Measurements from ENCODE around the gene OR7A17. TPM values are rescaled to one million over a fixed set of nuclear protein-coding genes. Genes with fewer than 3 reads are reported as not detected.

The OR7A17 gene
- total and polyA plus RNA-seq, 2 experiments from 2014 or later, result not detected

Small RNA genes within 50 kb of the gene (small RNA-seq; reads per million reads assigned to genes)
- not detected for gene OR7A18P (ENCODE audit: low replicate concordance)

Other genes starting within 250 kb of the OR7A17 start
- gene ADGRE3, start 211.3 kb downstream of the OR7A17 start, total RNA-seq (2014; rRNA removed; shearing (Covaris generic)), result not detected in 2 replicates
- not detected in 2 replicates for gene ADGRE3, start 211.3 kb downstream of the OR7A17 start, polyA plus RNA-seq (2016; fragmentation: Nextera tagmentation; extraction: Ambion mirVana)
- gene ZNF333, start 196.1 kb downstream of the OR7A17 start, total RNA-seq (2014; rRNA removed; shearing (Covaris generic)), result 9.1 and 21.6 TPM in 2 replicates
- 4.3 and 7.2 TPM in 2 replicates for gene ZNF333, start 196.1 kb downstream of the OR7A17 start, polyA plus RNA-seq (2016; fragmentation: Nextera tagmentation; extraction: Ambion mirVana)
- 2.4 and 2.9 TPM in 2 replicates for gene ADGRE2, start 107.6 kb downstream of the OR7A17 start, total RNA-seq (2014; rRNA removed; shearing (Covaris generic))
- 2.3 and 2.4 TPM in 2 replicates for gene ADGRE2, start 107.6 kb downstream of the OR7A17 start, polyA plus RNA-seq (2016; fragmentation: Nextera tagmentation; extraction: Ambion mirVana)
- gene OR7A5, start 50.9 kb downstream of the OR7A17 start, total RNA-seq (2014; rRNA removed; shearing (Covaris generic)), result not detected in 2 replicates
- not detected in 2 replicates for gene OR7A5, start 50.9 kb downstream of the OR7A17 start, polyA plus RNA-seq (2016; fragmentation: Nextera tagmentation; extraction: Ambion mirVana)
- gene OR7C1, start 50.9 kb downstream of the OR7A17 start, total RNA-seq (2014; rRNA removed; shearing (Covaris generic)), result not detected in 2 replicates
- gene OR7C1, start 50.9 kb downstream of the OR7A17 start, polyA plus RNA-seq (2016; fragmentation: Nextera tagmentation; extraction: Ambion mirVana), result 0.03 TPM in 2 replicates
- gene OR7A10, start 37.2 kb downstream of the OR7A17 start, total RNA-seq (2014; rRNA removed; shearing (Covaris generic)), result not detected in 2 replicates
- gene OR7A10, start 37.2 kb downstream of the OR7A17 start, polyA plus RNA-seq (2016; fragmentation: Nextera tagmentation; extraction: Ambion mirVana), result not detected in 2 replicates
- not detected in 2 replicates for gene OR7C2, start 55.4 kb upstream of the OR7A17 start, total RNA-seq (2014; rRNA removed; shearing (Covaris generic))
- not detected in 2 replicates for gene OR7C2, start 55.4 kb upstream of the OR7A17 start, polyA plus RNA-seq (2016; fragmentation: Nextera tagmentation; extraction: Ambion mirVana)
- 18.5 and 37.3 TPM in 2 replicates for gene SLC1A6, start 93.7 kb upstream of the OR7A17 start, total RNA-seq (2014; rRNA removed; shearing (Covaris generic))
- 10.1 and 12.6 TPM in 2 replicates for gene SLC1A6, start 93.7 kb upstream of the OR7A17 start, polyA plus RNA-seq (2016; fragmentation: Nextera tagmentation; extraction: Ambion mirVana)
- not detected in 2 replicates for gene CASP14, start 163.3 kb upstream of the OR7A17 start, total RNA-seq (2014; rRNA removed; shearing (Covaris generic))
- gene CASP14, start 163.3 kb upstream of the OR7A17 start, polyA plus RNA-seq (2016; fragmentation: Nextera tagmentation; extraction: Ambion mirVana), result not detected in 2 replicates
- not detected in 2 replicates for gene OR1I1, start 196.1 kb upstream of the OR7A17 start, total RNA-seq (2014; rRNA removed; shearing (Covaris generic))
- not detected in 2 replicates for gene OR1I1, start 196.1 kb upstream of the OR7A17 start, polyA plus RNA-seq (2016; fragmentation: Nextera tagmentation; extraction: Ambion mirVana)
- 14.3 and 21.4 TPM in 2 replicates for gene SYDE1, start 221.3 kb upstream of the OR7A17 start, total RNA-seq (2014; rRNA removed; shearing (Covaris generic))
- 3.4 and 4.1 TPM in 2 replicates for gene SYDE1, start 221.3 kb upstream of the OR7A17 start, polyA plus RNA-seq (2016; fragmentation: Nextera tagmentation; extraction: Ambion mirVana)